H1 (cell line): ENCODE results near the gene LLGL2. TPM values are rescaled to one million over a fixed set of nuclear protein-coding genes. Genes with fewer than 3 reads are reported as not detected.

Experiments
- CTCF ChIA-PET: fragments of 300-600 bp; sonication (Branson Sonifier 250); formaldehyde crosslinking; loops from one replicate; lab custom pipeline; 2021; ENCODE audit not compliant: partially characterized antibody; lab: Charles Lee
- POLR2A ChIA-PET: fragments of 300-600 bp; sonication (Branson Sonifier 250); formaldehyde crosslinking; loops from one replicate; lab custom pipeline; 2021; ENCODE audit warnings: inconsistent platforms; ENCODE audit not compliant: partially characterized antibody; lab: Charles Lee
- DNase-seq, 2 experiments: peaks; one replicate each; pipeline versions ENCODE4 v3.0.0 to v3.0.0-alpha.2; 2010 to 2022; ENCODE audit warnings: low spot score in 2 of 2, low read depth in 1 of 2, mixed read lengths in 1 of 2
- FAIRE-seq: peaks from 2 replicates; lab custom pipeline; 2011; peaks lifted over from hg19 to GRCh38; lab: Jason Lieb, UNC
- H2AFZ ChIP-seq: 2 replicates; pipeline ENCODE4 v1.8.1; 2012; ENCODE audit warnings: low read length, inconsistent platforms
- H2AK5ac ChIP-seq: 2 replicates; pipeline ENCODE4 v1.6.1; 2013; ENCODE audit warnings: low read depth, low read length
- H2BK120ac ChIP-seq: replicated peaks from 2 replicates; pipeline ENCODE3; 2013; ENCODE audit warnings: low read depth, low read length, inconsistent platforms
- H2BK12ac ChIP-seq: 2 replicates; pipeline ENCODE4 v1.6.1; 2013; ENCODE audit warnings: low read depth, low read length
- H2BK15ac ChIP-seq: 2 replicates; pipeline ENCODE4 v1.6.1; 2013; ENCODE audit warnings: low read length
- H2BK20ac ChIP-seq: 2 replicates; pipeline ENCODE4 v1.6.1; 2013; ENCODE audit warnings: low read length
- H2BK5ac ChIP-seq: 2 replicates; pipeline ENCODE4 v1.6.1; 2013; ENCODE audit warnings: low read depth, low read length
- H3K14ac ChIP-seq: 2 replicates; pipeline ENCODE4 v1.6.1; 2013; ENCODE audit warnings: inconsistent platforms; ENCODE audit not compliant: insufficient read length
- H3K18ac ChIP-seq: 2 replicates; pipeline ENCODE4 v1.6.1; 2013; ENCODE audit warnings: low read length; ENCODE audit errors: extremely low read depth
- H3K23ac ChIP-seq: 2 replicates; pipeline ENCODE4 v1.6.1; 2013; ENCODE audit warnings: inconsistent platforms; ENCODE audit not compliant: insufficient read length
- H3K23me2 ChIP-seq: 2 replicates; pipeline ENCODE4 v1.6.1; 2013; ENCODE audit warnings: low read depth, low read length
- H3K27ac ChIP-seq: 2 replicates; pipeline ENCODE4 v1.6.1; 2011; ENCODE audit warnings: low read depth, low read length, inconsistent platforms
- H3K27me3 ChIP-seq, 4 experiments: replicated peaks in 1 of 4; 1 replicate in 1 of 4; 2 replicates in 3 of 4; pipeline versions ENCODE4 v1.6.1 to v1.8.1; 2011 to 2013; ENCODE audit warnings: low read length in 3 of 4, mild to moderate bottlenecking in 3 of 4, inconsistent platforms in 2 of 4, mixed read lengths in 2 of 4, moderate library complexity in 1 of 4; ENCODE audit not compliant: control insufficient read depth in 3 of 4, insufficient read depth in 3 of 4; ENCODE audit errors: extremely low read depth in 1 of 4
- H3K36me3 ChIP-seq, 4 experiments: 2 replicates each; pipeline versions ENCODE4 v1.6.1 to v1.8.1; 2011 to 2013; ENCODE audit warnings: mild to moderate bottlenecking in 4 of 4, low read length in 3 of 4, moderate library complexity in 2 of 4, control low read depth in 1 of 4, inconsistent platforms in 1 of 4; ENCODE audit not compliant: insufficient read depth in 4 of 4, control insufficient read depth in 2 of 4
- H3K4ac ChIP-seq: replicated peaks from 2 replicates; pipeline ENCODE3; 2013; ENCODE audit warnings: low read length, low read depth, mixed read lengths, inconsistent platforms; ENCODE audit not compliant: insufficient read length
- H3K4me1 ChIP-seq, 4 experiments: replicated peaks in 1 of 4; 1 replicate in 1 of 4; 2 replicates in 3 of 4; pipeline versions ENCODE4 v1.6.1 to v1.8.1; 2011 to 2013; ENCODE audit warnings: low read length in 3 of 4, inconsistent platforms in 2 of 4, mixed read lengths in 1 of 4; ENCODE audit not compliant: insufficient read depth in 4 of 4, control insufficient read depth in 3 of 4
- H3K4me2 ChIP-seq, 2 experiments: 2 replicates each; pipeline versions ENCODE4 v1.6.1 to v1.8.1; 2011 to 2013; ENCODE audit warnings: low read depth in 2 of 2, low read length in 2 of 2, control low read depth in 1 of 2, inconsistent platforms in 1 of 2, mild to moderate bottlenecking in 1 of 2; ENCODE audit not compliant: insufficient read depth in 1 of 2
- H3K4me3 ChIP-seq, 4 experiments: fragments of 200-600, 300-600 bp in 1 of 4; sonication (generic), shearing (Covaris generic), sonication (Bioruptor Twin) in 1 of 4; 2 replicates each; pipeline versions ENCODE4 v1.5.1 to v1.8.1; 2011 to 2016; ENCODE audit warnings: low read length in 4 of 4, low read depth in 3 of 4, control low read depth in 2 of 4, inconsistent platforms in 2 of 4, mild to moderate bottlenecking in 2 of 4, mixed read lengths in 1 of 4, moderate library complexity in 1 of 4; ENCODE audit not compliant: insufficient read depth in 2 of 4; ENCODE audit errors: extremely low read depth in 1 of 4
- H3K56ac ChIP-seq: replicated peaks from 2 replicates; pipeline ENCODE3; 2013; ENCODE audit warnings: low read depth, mild to moderate bottlenecking, mixed read lengths, low read length, inconsistent platforms; ENCODE audit not compliant: insufficient read length
- H3K79me1 ChIP-seq: 2 replicates; pipeline ENCODE4 v1.6.1; 2013; ENCODE audit warnings: low read depth, low read length, control low read depth
- H3K79me2 ChIP-seq, 2 experiments: 2 replicates each; pipeline versions ENCODE4 v1.6.1 to v1.8.1; 2012 to 2013; ENCODE audit warnings: low read length in 2 of 2, mild to moderate bottlenecking in 2 of 2, inconsistent platforms in 1 of 2; ENCODE audit not compliant: insufficient read depth in 2 of 2, control insufficient read depth in 1 of 2
- H3K9ac ChIP-seq, 4 experiments: replicated peaks in 1 of 4; 1 replicate in 1 of 4; 2 replicates in 3 of 4; pipeline versions ENCODE4 v1.6.1 to v1.8.1; 2011 to 2013; ENCODE audit warnings: low read depth in 3 of 4, low read length in 3 of 4, control low read depth in 2 of 4, mild to moderate bottlenecking in 2 of 4, moderate library complexity in 2 of 4, inconsistent platforms in 1 of 4; ENCODE audit errors: extremely low read depth in 1 of 4
- H3K9me3 ChIP-seq, 2 experiments: 2 replicates each; pipeline versions ENCODE4 v1.6.1 to v1.8.1; 2012 to 2013; ENCODE audit warnings: mild to moderate bottlenecking in 2 of 2, moderate library complexity in 2 of 2, control low read depth in 1 of 2, inconsistent platforms in 1 of 2, low read depth in 1 of 2, low read length in 1 of 2, mixed read lengths in 1 of 2; ENCODE audit not compliant: insufficient read depth in 2 of 2
- H4K20me1 ChIP-seq, 2 experiments: replicated peaks in 1 of 2; 2 replicates each; pipeline versions ENCODE3 to v1.8.1; 2011 to 2013; ENCODE audit warnings: inconsistent platforms in 2 of 2, low read length in 2 of 2, mild to moderate bottlenecking in 1 of 2; ENCODE audit not compliant: insufficient read depth in 2 of 2, control insufficient read depth in 1 of 2
- H4K5ac ChIP-seq: 2 replicates; pipeline ENCODE4 v1.6.1; 2013; ENCODE audit warnings: low read length, low read depth, mixed read lengths, inconsistent platforms; ENCODE audit not compliant: insufficient read length
- H4K8ac ChIP-seq: 2 replicates; pipeline ENCODE4 v1.8.0; 2013; ENCODE audit warnings: mild to moderate bottlenecking, moderate library complexity, low read length, inconsistent platforms; ENCODE audit not compliant: insufficient read depth; ENCODE audit errors: extremely low read depth
- H4K91ac ChIP-seq: replicated peaks from 2 replicates; pipeline ENCODE3; 2013; ENCODE audit warnings: low read length, mixed read lengths, inconsistent platforms; ENCODE audit not compliant: insufficient read length
- KDM5A ChIP-seq: fragments of 200-600 bp; IDR thresholded peaks from 2 replicates; pipeline ENCODE4 v1.7.1; 2012; ENCODE audit warnings: mild to moderate bottlenecking, low read length, inconsistent platforms, mixed read lengths
- MAFK ChIP-seq: IDR thresholded peaks from 2 replicates; pipeline ENCODE4 v1.6.1; 2012; ENCODE audit warnings: low read depth, mild to moderate bottlenecking, improper control_type of control experiment, low read length
- NRF1 ChIP-seq: IDR thresholded peaks from 2 replicates; pipeline ENCODE4 v1.6.1; 2011; ENCODE audit warnings: mild to moderate bottlenecking, low read depth, low read length, improper control_type of control experiment
- POLR2AphosphoS5 ChIP-seq: IDR thresholded peaks from 2 replicates; pipeline ENCODE4 v1.6.1; 2011; ENCODE audit warnings: low read depth, low read length
- RXRA ChIP-seq: IDR thresholded peaks from 2 replicates; pipeline ENCODE4 v1.6.1; 2011; ENCODE audit warnings: low read depth, mild to moderate bottlenecking, low read length, moderate library complexity; ENCODE audit not compliant: insufficient read depth
- SIX5 ChIP-seq: IDR thresholded peaks from 2 replicates; pipeline ENCODE4 v1.6.1; 2011; ENCODE audit warnings: mild to moderate bottlenecking, low read depth, low read length
- TCF12 ChIP-seq: IDR thresholded peaks from 2 replicates; pipeline ENCODE4 v1.6.1; 2011; ENCODE audit warnings: low read depth, mild to moderate bottlenecking, low read length
- ZNF274 ChIP-seq: IDR thresholded peaks from 2 replicates; pipeline ENCODE4 v1.7.0; 2012; ENCODE audit warnings: low read length, borderline replicate concordance; ENCODE audit errors: extremely low read depth
- WGBS, 2 experiments: shearing (Covaris generic) in 1 of 2; methylation state at CpG; one replicate each; pipeline versions ENCODE4 v1.1.6 to v1.1.7; 2013 to 2015; ENCODE audit warnings: low lambda C conversion rate in 2 of 2, mixed read lengths in 2 of 2, inconsistent platforms in 1 of 2, low coverage in 1 of 2, missing lambda C conversion rate in 1 of 2; ENCODE audit not compliant: insufficient replicate concordance in 2 of 2, insufficient coverage in 1 of 2, insufficient read length in 1 of 2; ENCODE audit errors: extremely low coverage in 1 of 2, missing lambda C conversion rate in 1 of 2; 5-methylcytosine and 5-hydroxymethylcytosine counted together
- polyA plus RNA-seq, 7 experiments: library from polyadenylated mRNA; depleted of rRNA in 3 of 7; stranded (reverse) in 5 of 7; unstranded in 2 of 7; fragments of >200 nt in 5 of 7; fragments of 200-250 nt in 2 of 7; gene quantifications; 1 replicate in 5 of 7; 2 replicates in 1 of 7; 4 replicates in 1 of 7; pipeline versions ENCODE4 v1.2.1 to v1.2.3, GENCODE V29; 2011 to 2013; ENCODE audit warnings: missing spikeins in 2 of 7, mixed read lengths in 2 of 7
- total RNA-seq: library from RNA; stranded (reverse); fragmentation: NEBNext Ultra II Directional; extraction: Animal tissue kit (Norgen Biotek cat#: 25700); gene quantifications from 2 replicates; pipeline ENCODE4 v1.2.1, GENCODE V29; 2021
- TF ChIP-seq, protein P1 (sequence below): IDR thresholded peaks from 2 replicates; pipeline ENCODE4 v1.6.1; 2011; ENCODE audit warnings: low read depth, mild to moderate bottlenecking, low read length; ENCODE audit not compliant: insufficient read depth
- TF ChIP-seq, protein P2 (sequence below), 3 experiments: IDR thresholded peaks; 1 replicate in 2 of 3; 2 replicates in 1 of 3; pipeline versions ENCODE4 v1.5.1 to v1.6.1; 2011; ENCODE audit warnings: low read length in 3 of 3, mild to moderate bottlenecking in 3 of 3, inconsistent platforms in 2 of 3, low read depth in 1 of 3, moderate library complexity in 1 of 3; ENCODE audit not compliant: insufficient read depth in 1 of 3; ENCODE audit errors: control extremely low read depth in 1 of 3

LLGL2 gene
- total and polyA plus RNA-seq, 2 of the 8 experiments (the other 6 are each of a cell fraction or from before 2014, with no cell fraction given), result 64.5 to 77.1 TPM

DNA sequence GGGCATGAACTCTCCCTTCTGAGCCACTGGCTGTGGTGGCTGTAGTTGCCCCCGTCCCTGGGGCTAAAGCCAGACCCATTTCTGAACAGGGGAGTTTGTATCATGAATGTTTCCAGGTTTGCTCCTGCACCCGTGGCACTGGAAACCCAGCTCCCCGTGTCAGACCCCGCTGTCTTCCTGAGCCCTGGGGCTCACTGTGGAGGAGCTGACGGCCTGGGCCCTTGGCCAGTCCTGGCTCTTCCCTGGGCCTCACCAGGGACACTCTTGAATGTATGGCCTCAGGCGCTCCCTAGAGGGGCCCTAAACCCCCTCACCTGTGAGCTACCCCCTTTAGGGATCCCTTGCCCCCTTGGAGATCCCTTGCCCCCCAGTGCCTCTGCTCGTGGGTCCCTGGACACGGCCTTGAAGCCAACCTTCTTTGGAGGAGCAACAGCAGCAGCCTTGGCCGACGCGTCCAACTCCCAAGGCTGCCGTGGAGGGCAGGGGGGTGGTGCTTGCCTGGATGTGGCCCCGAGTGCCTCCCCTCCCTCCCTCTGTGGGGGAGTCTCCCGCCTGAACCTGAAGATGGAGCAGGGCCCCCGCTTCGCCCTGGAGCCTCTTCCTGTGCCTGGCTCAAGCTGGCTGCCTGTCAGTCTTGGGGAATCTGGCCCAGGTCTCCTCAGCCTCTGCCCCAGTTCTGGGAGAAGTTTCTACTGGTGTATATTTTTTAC, 26.0 kb upstream of the LLGL2 start:
- FAIRE-seq, result no peak
- no peaks in the 10 kb centered on the region for H3K23me2 ChIP-seq
- TF ChIP-seq SIX5, result no peak
- TF ChIP-seq ZNF274, result no peak
- no peak for TF ChIP-seq TCF12
- no peak for TF ChIP-seq NRF1
- TF ChIP-seq KDM5A, result no peak
- TF ChIP-seq POLR2AphosphoS5, result no peak
- TF ChIP-seq, protein P1, sequence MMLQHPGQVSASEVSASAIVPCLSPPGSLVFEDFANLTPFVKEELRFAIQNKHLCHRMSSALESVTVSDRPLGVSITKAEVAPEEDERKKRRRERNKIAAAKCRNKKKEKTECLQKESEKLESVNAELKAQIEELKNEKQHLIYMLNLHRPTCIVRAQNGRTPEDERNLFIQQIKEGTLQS, result no peak
- no peak for TF ChIP-seq RXRA
- TF ChIP-seq, protein P2, sequence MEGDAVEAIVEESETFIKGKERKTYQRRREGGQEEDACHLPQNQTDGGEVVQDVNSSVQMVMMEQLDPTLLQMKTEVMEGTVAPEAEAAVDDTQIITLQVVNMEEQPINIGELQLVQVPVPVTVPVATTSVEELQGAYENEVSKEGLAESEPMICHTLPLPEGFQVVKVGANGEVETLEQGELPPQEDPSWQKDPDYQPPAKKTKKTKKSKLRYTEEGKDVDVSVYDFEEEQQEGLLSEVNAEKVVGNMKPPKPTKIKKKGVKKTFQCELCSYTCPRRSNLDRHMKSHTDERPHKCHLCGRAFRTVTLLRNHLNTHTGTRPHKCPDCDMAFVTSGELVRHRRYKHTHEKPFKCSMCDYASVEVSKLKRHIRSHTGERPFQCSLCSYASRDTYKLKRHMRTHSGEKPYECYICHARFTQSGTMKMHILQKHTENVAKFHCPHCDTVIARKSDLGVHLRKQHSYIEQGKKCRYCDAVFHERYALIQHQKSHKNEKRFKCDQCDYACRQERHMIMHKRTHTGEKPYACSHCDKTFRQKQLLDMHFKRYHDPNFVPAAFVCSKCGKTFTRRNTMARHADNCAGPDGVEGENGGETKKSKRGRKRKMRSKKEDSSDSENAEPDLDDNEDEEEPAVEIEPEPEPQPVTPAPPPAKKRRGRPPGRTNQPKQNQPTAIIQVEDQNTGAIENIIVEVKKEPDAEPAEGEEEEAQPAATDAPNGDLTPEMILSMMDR (IDR thresholded peaks at IDR 0.05; ENCODE audit: control extremely low read depth in 1 of 3, insufficient read depth in 1 of 3, low read depth in 1 of 3, low read length in 3 of 3), result no peak
- TF ChIP-seq MAFK, result no peak

More for the DNA sequence above, 26.0 kb upstream of the LLGL2 start:
- DNase-seq, result no peak
- H3K14ac ChIP-seq, result no peak overlapping the region
- H2BK15ac ChIP-seq, result no peak overlapping the region
- ChIA-PET POLR2A (interaction anchor here (0.6 to 6.4 kb wide), 14 partner anchors 10 to 269 kb away, joined by 3 to 35 read pairs (median 4); partner anchors contain the start of genes CASKIN2, GGA3, LLGL2 and MRPS7), CTCF (interaction anchor here (0.6 to 8.2 kb wide), 8 partner anchors 10 to 259 kb away, joined by 3 to 67 read pairs (median 4); partner anchors contain the start of genes GGA3, MRPS7 and TSEN54)
- H2BK20ac ChIP-seq, result no peak overlapping the region
- H3K79me2 ChIP-seq, result no peaks in the 10 kb centered on the region
- 88% methylated on average over 11 of the region's 16 CpGs; no CpG with 5 or more reads in 1 of the 2 experiments for WGBS, 2 experiments
- H2BK120ac ChIP-seq, result no peak overlapping the region
- H3K4me1 ChIP-seq, result no peaks in the 10 kb centered on the region
- no peak overlapping the region for H3K56ac ChIP-seq
- H4K5ac ChIP-seq, result no peak overlapping the region
- H3K79me1 ChIP-seq, result no peaks in the 10 kb centered on the region
- H2AFZ ChIP-seq, result no peak overlapping the region
- peaks cover 0 to 10% of the 10 kb centered on the region in 2 experiments for H4K20me1 ChIP-seq
- no peak overlapping the region for H3K4me2 ChIP-seq
- no peak overlapping the region for H3K23ac ChIP-seq
- H3K4ac ChIP-seq, result no peak overlapping the region
- no peak overlapping the region for H2AK5ac ChIP-seq
- H4K8ac ChIP-seq, result no peak overlapping the region
- H3K36me3 ChIP-seq, result peaks cover 3 to 8% (median 6%) of the 10 kb centered on the region in 4 experiments; a peak in 6 of 8 replicates
- no peak overlapping the region; the same call in 1 of the 2 replicates for H2BK5ac ChIP-seq
- H3K4me3 ChIP-seq, result no peak overlapping the region
- no peak overlapping the region for H3K27ac ChIP-seq
- no peak overlapping the region for H3K9ac ChIP-seq
- H2BK12ac ChIP-seq, result no peak overlapping the region
- no peaks in the 10 kb centered on the region for H3K9me3 ChIP-seq
- no peak overlapping the region for H3K18ac ChIP-seq
- no peaks in the 10 kb centered on the region for H3K27me3 ChIP-seq
- H4K91ac ChIP-seq, result no peak overlapping the region
